A549 (cell line): ENCODE data around the gene CMTM3.

Experiments used
- CHD4 ChIP-seq: fragments of 200-600 bp; sonication (generic); IDR thresholded peaks from 2 replicates; pipeline ENCODE4 v1.6.1; 2016; ENCODE audit warnings: antibody characterized with exemption, mild to moderate bottlenecking, borderline replicate concordance
- JUN ChIP-seq, 2 experiments: fragments of >200 bp; sonication (Bioruptor Twin); formaldehyde crosslinking; IDR thresholded peaks; 2 replicates in 1 of 2; 3 replicates in 1 of 2; pipeline ENCODE4 v1.6.1; 2016 to 2017
- MAFK ChIP-seq: fragments of 450-650 bp; IDR thresholded peaks from 2 replicates; pipeline ENCODE4 v1.6.1; 2014; ENCODE audit not compliant: partially characterized antibody
- NFE2L2 ChIP-seq: fragments of 150-350 bp; conservative IDR thresholded peaks from 2 replicates; pipeline ENCODE4 v1.6.1; 2014; ENCODE audit warnings: low read length
- PHF8 ChIP-seq: fragments of 200-600 bp; sonication (generic); IDR thresholded peaks from 2 replicates; pipeline ENCODE4 v1.6.1; 2016; ENCODE audit warnings: low read depth, mild to moderate bottlenecking, antibody characterized with exemption, moderate library complexity, borderline replicate concordance
- TF ChIP-seq, protein P1 (sequence below): fragments of >200 bp; sonication (Bioruptor Twin); formaldehyde crosslinking; IDR thresholded peaks from 3 replicates; pipeline ENCODE4 v1.5.1; 2016
- TF ChIP-seq, protein P2 (sequence below): IDR thresholded peaks from 2 replicates; pipeline ENCODE4 v1.6.1; 2012

DNA sequence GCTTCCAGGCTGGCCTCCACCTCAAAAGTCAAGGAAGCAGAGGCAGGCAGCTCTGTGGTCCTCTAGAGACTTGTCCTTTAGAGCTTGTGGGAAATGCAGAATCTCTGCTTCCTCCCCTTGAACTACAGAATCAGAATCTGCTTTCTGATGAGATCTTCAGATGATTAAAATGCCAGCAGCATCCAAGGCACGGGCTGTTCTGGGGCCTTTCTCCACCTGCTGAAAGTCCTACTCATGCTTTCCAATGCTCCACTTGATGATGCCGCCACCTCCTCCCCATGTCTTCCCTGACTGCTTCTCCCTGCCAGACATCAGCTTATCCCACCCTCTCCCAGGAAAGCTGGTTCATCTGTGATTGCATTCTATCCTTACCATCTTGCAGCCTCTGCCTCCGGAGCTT lies 33.3 kb downstream of the CMTM3 start:
- TF ChIP-seq MAFK (no peak), PHF8 (no peak), NFE2L2 (no peak), CHD4 (no peak), JUN (IDR thresholded peaks at IDR 0.05) (no peak)
- TF ChIP-seq, protein P1, sequence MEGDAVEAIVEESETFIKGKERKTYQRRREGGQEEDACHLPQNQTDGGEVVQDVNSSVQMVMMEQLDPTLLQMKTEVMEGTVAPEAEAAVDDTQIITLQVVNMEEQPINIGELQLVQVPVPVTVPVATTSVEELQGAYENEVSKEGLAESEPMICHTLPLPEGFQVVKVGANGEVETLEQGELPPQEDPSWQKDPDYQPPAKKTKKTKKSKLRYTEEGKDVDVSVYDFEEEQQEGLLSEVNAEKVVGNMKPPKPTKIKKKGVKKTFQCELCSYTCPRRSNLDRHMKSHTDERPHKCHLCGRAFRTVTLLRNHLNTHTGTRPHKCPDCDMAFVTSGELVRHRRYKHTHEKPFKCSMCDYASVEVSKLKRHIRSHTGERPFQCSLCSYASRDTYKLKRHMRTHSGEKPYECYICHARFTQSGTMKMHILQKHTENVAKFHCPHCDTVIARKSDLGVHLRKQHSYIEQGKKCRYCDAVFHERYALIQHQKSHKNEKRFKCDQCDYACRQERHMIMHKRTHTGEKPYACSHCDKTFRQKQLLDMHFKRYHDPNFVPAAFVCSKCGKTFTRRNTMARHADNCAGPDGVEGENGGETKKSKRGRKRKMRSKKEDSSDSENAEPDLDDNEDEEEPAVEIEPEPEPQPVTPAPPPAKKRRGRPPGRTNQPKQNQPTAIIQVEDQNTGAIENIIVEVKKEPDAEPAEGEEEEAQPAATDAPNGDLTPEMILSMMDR, result no peak
- TF ChIP-seq, protein P2, sequence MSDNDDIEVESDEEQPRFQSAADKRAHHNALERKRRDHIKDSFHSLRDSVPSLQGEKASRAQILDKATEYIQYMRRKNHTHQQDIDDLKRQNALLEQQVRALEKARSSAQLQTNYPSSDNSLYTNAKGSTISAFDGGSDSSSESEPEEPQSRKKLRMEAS, result no peak
